Nephron (organoid): ENCODE data around the gene CLIC1.

ENCODE experiments used
- H3K27ac Mint-ChIP-seq, 3 experiments: 2 replicates each; pipeline ENCODE4 v1.8.0; 2020; ENCODE audit warnings: mixed read lengths in 3 of 3, mild to moderate bottlenecking in 2 of 3, moderate library complexity in 1 of 3
- H3K27me3 Mint-ChIP-seq: 2 replicates; pipeline ENCODE4 v1.8.0; 2021; ENCODE audit warnings: low read depth, mild to moderate bottlenecking, moderate library complexity, mixed read lengths
- H3K36me3 Mint-ChIP-seq: 2 replicates; pipeline ENCODE4 v1.8.0; 2020; ENCODE audit warnings: low read depth, mixed read lengths
- H3K4me1 Mint-ChIP-seq: 2 replicates; pipeline ENCODE4 v1.8.0; 2020; ENCODE audit warnings: mixed read lengths
- H3K4me3 Mint-ChIP-seq, 3 experiments: 2 replicates each; pipeline ENCODE4 v1.8.0; 2020; ENCODE audit warnings: mild to moderate bottlenecking in 3 of 3, mixed read lengths in 3 of 3, moderate library complexity in 2 of 3
- H3K9me3 Mint-ChIP-seq: 2 replicates; pipeline ENCODE4 v1.8.0; 2020; ENCODE audit warnings: mixed read lengths
- CTCF ChIP-seq, 3 experiments: fragments of 200-600 bp; sonication (generic); IDR thresholded peaks; one replicate each; pipeline ENCODE4 v1.5.0; 2021; ENCODE audit warnings: antibody characterized with exemption in 3 of 3; ENCODE audit not compliant: unreplicated experiment in 3 of 3

CLIC1 gene

GRCh38 chr6:31737991-31738979 is 2.0 kb upstream of the CLIC1 start:
- peaks cover 57% of the 10 kb centered on the region for H3K4me1 Mint-ChIP-seq
- peak overlapping the region; percentile 94 to 97 (median 95) for H3K4me3 Mint-ChIP-seq
- H3K27me3 Mint-ChIP-seq = no peaks in the 10 kb centered on the region
- no peaks in the 10 kb centered on the region for H3K9me3 Mint-ChIP-seq
- TF ChIP-seq CTCF (IDR thresholded peaks at IDR 0.05; ENCODE audit: unreplicated experiment in 3 of 3) = no peak
- H3K27ac Mint-ChIP-seq = peak overlapping the region; percentile 99 to 100 (median 100)
- peaks cover 24% of the 10 kb centered on the region for H3K36me3 Mint-ChIP-seq

GRCh38 chr6:31737315-31737990 is 1.1 kb upstream of the CLIC1 start:
- Mint-ChIP-seq H3K4me1 (peaks cover 60% of the 10 kb centered on the region), H3K27ac (peak overlapping the region; percentile 99 to 100 (median 100)), H3K27me3 (no peaks in the 10 kb centered on the region), H3K9me3 (no peaks in the 10 kb centered on the region), H3K36me3 (peaks cover 28% of the 10 kb centered on the region), H3K4me3 (peak overlapping the region; percentile 94 to 97 (median 95))
- TF ChIP-seq CTCF (IDR thresholded peaks at IDR 0.05; ENCODE audit: unreplicated experiment in 3 of 3) = no peak

GRCh38 chr6:31736768-31737314 is 511 bp upstream of the CLIC1 start:
- no peak for TF ChIP-seq CTCF (IDR thresholded peaks at IDR 0.05; ENCODE audit: unreplicated experiment in 3 of 3)
- Mint-ChIP-seq H3K4me3 (peak overlapping the region; percentile 94 to 97 (median 95)), H3K36me3 (peaks cover 33% of the 10 kb centered on the region), H3K9me3 (no peaks in the 10 kb centered on the region), H3K27me3 (no peaks in the 10 kb centered on the region), H3K27ac (peak overlapping the region; percentile 99 to 100 (median 100)), H3K4me1 (peaks cover 60% of the 10 kb centered on the region)

GRCh38 chr6:31734821-31735406 is 1.4 kb downstream of the CLIC1 start:
- Mint-ChIP-seq H3K27me3 (no peaks in the 10 kb centered on the region), H3K36me3 (peaks cover 39% of the 10 kb centered on the region), H3K9me3 (no peaks in the 10 kb centered on the region), H3K27ac (peak overlapping the region; percentile 99 to 100 (median 100)), H3K4me1 (peaks cover 69% of the 10 kb centered on the region), H3K4me3 (peak overlapping the region; percentile 94 to 97 (median 95))
- TF ChIP-seq CTCF (IDR thresholded peaks at IDR 0.05; ENCODE audit: unreplicated experiment in 3 of 3) = no peak

GRCh38 chr6:31734247-31734820 is 2.0 kb downstream of the CLIC1 start:
- H3K36me3 Mint-ChIP-seq = peaks cover 37% of the 10 kb centered on the region
- H3K27ac Mint-ChIP-seq = peak overlapping the region; percentile 87 to 100 (median 100)
- H3K9me3 Mint-ChIP-seq = no peaks in the 10 kb centered on the region
- peaks cover 63% of the 10 kb centered on the region for H3K4me1 Mint-ChIP-seq
- peak overlapping the region; percentile 94 to 97 (median 95) for H3K4me3 Mint-ChIP-seq
- no peak for TF ChIP-seq CTCF (IDR thresholded peaks at IDR 0.05; ENCODE audit: unreplicated experiment in 3 of 3)
- no peaks in the 10 kb centered on the region for H3K27me3 Mint-ChIP-seq
